RPMI8226 (cell line): Measurements from ENCODE around the gene HOXC9.
"Not testable (repeated sequence)": the region's sequence is repeated elsewhere in the genome, so short reads cannot be mapped to it uniquely, and the experiment has no call there.

Experiments used
- DNase-seq: peaks from one replicate; pipeline ENCODE4 v3.0.0-alpha.2; 2015

The HOXC9 gene

DNA sequence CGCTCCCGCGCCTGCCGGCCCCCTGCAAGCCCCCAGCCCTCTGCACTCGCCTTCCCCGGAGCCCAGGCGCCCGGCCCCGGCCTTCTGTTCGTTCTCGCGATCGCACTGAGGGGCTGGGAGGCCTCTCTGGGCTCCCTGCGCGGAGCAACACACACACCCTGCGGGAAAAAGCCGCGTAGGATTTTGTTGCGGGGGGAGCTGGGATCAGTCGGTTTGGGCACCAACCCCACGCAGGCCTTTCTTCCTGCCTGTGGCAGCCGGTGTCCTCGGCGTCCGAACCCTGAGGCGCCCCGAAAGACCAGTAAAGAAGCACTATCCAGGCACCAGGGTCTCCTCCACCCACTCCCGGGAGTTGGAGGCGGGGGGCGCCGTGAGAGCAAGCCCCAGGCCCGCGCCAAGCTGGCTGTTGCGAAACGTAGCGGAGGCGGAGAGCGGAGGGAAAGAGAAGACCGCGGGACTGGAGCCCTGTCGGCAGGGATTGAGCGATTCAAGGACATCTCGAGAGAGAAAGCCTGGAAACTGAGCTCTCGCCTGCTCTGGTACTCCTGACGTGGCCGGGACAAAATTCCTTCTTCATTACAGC lies 31.0 kb downstream of the HOXC9 start:
- no peak for DNase-seq

DNA sequence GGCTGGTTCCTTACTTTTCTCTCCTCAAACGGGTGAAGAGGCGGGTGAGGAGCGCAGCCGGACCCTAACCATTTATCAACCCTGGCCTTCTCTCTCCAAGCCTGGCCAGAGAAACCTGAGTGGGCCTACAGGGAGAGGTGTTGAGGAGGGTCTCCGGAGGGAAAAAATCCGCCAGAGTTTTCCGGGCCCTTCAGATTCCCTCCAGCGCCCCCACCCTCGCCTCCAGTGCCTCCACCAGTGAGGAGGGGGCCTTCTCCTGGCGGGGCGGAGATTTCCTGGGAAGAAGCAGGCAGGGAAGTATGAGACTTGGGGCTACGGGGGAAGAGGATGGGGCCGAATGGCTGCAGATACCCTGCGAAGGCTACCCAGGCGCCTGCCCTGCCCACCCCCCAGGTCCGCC lies 31.5 kb downstream of the HOXC9 start:
- DNase-seq: no peak

DNA sequence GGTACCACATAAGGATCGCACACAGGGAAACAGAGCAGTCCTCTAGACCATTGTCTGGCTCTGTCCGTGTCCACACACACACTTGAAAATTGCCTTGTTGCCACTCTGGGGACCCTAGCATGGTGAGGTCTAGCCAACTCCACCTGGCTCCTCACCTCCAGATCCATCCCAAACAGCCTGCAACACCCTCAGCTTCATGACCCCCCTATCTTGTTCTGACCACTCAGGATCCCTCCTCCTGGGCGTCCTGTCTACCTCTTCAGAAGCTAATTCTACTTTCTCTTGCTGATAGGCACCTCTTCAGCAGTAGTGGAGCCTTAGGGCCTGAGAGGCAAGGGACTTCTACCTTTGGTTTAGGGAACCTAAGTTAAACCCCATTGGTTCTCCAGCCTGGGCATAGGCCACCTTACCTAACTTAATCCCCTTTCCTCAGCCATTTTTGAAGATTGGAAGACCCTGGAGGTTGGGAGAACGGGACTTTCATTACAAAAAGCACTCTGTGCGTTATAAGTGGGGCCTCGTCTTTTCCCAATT lies 32.2 kb downstream of the HOXC9 start:
- no peak for DNase-seq

DNA sequence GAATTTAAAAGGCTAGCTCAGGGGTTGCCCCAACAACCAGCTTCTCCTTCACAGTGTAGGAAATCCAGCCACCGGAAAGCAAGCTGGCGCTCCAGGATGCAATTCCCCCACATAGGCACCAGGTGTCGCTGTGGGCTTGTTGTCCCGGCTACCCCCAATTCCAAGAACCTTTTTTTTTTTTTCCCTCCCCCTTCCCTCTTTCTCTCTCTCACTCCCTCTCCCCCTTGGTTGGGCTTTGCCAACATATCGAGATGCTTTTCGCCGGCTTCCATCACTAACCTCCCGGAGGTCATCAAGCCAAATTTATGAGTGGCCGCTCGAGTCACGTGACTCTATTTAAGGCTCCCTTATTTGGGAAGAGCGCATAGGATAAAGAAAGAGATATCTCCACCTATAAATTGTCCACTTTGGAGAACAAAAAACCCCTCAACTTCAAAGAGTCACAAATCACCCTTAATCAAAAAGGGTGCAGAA lies 32.7 kb downstream of the HOXC9 start, which contains the start of gene HOXC5:
Gene HOXC5, plus strand, starts transcription at position 424 of the 474 bp plus-strand sequence. CDS start 73 bp downstream, outside the sequence.
- peak; percentile 64 for DNase-seq

DNA sequence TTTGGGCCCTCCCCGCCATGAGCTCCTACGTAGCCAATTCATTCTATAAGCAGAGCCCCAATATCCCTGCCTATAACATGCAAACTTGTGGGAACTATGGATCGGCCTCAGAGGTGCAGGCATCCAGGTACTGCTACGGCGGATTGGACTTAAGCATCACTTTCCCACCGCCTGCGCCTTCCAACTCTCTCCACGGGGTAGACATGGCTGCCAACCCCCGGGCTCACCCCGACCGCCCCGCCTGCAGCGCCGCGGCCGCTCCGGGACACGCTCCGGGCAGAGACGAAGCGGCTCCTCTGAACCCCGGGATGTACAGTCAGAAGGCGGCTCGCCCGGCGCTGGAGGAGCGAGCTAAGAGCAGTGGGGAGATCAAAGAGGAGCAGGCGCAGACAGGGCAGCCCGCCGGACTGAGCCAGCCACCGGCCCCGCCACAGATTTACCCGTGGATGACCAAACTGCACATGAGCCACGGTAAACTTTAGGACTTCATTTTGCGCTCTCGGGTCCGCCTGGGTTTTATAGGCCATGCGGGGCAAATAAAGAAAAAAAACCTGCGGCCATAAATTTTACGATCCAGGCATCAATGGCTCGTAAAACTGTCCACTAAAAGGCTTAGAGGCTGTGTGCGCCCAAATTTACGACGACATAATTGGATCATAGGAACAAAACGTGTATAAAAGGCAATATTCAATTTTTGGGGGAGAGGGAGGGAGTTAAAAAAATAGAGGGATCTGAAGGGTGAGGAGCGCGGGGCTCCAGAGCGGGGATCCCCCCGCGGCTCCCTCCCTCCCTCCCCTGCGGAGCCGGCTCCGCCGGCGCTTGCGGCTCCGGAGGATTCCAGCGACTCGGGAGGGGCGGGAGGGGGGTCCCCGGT lies 33.4 kb downstream of the HOXC9 start:
- no peak for DNase-seq

GRCh38 chr12:54033980-54034784 lies 34.2 kb downstream of the HOXC9 start:
- DNase-seq: no peak

- no peak for DNase-seq
These were observed 34.9 kb downstream of the HOXC9 start for GRCh38 chr12:54034785-54035310.

DNA sequence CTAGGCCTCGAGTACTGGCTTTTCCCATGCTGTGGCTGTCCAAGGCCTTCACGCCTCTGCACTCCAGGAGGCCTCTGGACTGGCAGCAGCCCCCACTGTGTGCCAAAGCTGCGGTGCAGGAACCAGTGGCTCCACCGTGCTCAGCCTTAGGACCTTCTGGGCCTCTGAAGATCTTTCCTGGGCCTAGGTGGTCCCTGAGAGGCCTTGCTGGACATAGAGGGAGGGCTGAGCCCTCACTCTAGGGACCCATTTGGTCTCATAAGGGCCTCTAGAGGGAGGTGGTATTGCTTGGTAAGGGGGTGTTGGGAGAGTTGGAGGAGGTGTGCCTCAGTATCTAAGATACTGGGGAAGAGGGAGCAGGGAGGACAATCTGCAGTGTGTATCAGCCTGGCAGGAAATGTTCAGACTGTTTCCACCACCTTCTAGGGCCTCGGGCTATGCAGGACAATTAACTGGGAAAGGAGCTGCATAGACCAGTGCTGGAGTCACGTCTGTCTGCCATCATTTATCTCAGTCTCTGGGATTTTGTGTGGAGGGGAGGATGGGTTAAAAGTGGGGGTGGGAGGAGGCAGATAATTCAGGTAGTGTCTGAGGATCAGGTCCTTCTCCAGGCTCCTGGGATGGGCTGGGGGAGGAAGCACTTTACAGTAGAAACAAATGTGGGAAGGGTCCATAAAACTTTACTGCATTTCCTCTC lies 35.8 kb downstream of the HOXC9 start:
- DNase-seq: no peak

- DNase-seq: no peak
These were observed 36.8 kb downstream of the HOXC9 start for GRCh38 chr12:54036620-54037359.

DNA sequence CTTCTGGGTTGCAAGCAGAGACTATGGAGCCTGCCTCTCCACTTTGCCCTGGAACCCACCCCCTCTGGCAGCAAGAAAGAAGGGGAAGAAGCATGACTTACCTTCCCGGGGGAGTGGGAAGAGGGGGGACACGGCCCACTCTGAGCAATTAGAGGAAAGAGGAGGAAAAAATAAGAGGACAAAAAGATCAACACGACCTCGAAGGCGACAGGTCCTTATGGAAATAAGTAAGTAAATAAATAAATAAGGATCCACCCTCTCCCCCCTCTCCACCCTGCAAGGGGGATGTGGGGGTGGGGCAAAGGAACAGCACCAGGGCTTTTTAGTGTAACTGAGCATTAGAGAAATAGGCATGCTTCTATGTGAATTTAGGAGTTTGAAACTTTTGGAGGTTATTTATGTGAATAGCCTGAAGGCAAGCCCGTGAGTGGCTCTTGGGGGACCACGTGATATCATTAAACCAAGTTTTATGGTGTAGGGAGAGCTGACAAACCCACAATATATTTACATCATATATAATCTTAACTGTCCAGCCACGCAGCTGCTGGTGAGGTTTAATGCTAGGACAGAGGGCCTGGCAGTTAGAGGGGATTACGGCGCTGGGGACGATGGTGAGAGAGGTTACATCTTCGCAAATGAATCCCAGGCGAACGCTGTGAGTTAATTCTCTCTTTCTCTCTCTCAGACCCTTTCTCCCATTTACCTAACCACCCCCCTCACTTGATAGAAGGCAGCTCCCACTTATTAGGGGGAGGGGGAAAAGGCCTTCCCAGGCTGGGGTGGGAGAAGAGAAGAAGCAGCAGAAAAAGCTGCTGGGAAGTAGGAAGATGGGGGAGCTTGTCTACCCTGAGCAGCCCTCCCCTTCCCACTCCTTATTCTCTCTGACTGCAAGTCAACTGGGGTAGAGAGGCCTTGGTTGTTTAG lies 37.7 kb downstream of the HOXC9 start:
- DNase-seq: no peak

DNA sequence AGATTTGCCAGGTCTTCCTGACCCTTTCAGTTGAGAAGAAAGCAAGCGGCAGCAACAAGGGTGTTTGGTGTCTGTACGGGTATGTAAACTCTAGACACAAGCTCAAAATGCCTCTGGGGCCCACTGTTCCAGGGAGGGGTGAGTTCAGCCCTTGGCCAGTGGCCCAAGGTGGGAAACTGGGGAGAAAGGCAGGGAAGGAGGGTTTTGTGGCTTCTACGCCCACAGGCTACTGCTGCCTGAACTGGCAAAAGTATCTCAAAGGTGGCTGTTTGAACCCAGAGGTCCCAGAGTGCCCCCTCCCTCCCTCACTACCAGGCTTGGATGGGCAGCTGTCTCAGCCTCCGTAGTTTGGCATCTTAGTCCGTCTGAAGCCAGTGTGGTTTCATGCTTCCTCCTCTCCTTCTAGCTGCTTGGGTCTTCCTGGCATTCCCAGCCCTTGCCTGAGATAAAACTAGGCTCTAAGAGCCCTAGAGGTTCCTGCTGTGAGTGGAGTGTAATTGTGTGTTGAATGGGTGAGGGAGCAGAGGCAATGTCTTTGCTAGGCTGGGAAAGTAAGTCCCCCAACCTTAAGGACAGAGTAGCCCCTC lies 38.4 kb downstream of the HOXC9 start:
- DNase-seq: no peak

DNA sequence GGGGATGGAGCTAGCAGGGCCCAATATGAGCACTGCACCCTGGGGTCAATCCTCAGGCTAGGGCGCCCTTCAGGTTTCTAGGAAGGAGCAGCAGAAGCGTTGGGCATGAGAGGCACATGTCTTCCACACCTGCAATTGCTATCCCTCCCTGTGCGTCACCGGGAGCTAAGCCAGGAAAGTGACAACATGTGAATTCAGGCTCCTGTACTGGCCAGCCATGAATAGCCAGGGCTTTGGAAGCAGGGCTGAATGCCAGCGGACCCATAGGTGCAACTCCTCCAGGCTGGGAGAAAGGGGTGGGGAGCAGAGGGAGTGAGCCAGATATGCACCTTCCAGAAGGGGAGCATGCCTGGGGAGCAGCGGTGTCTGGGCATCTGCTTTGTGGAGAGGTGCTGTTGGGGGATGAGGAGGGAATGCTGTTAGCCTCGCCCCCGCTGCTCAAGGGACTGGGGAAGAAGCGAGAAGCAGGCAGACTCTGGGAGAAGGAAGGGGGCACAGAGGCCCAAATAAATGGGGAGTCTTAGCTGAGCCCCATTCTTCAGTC lies 39.0 kb downstream of the HOXC9 start:
- no peak for DNase-seq

DNA sequence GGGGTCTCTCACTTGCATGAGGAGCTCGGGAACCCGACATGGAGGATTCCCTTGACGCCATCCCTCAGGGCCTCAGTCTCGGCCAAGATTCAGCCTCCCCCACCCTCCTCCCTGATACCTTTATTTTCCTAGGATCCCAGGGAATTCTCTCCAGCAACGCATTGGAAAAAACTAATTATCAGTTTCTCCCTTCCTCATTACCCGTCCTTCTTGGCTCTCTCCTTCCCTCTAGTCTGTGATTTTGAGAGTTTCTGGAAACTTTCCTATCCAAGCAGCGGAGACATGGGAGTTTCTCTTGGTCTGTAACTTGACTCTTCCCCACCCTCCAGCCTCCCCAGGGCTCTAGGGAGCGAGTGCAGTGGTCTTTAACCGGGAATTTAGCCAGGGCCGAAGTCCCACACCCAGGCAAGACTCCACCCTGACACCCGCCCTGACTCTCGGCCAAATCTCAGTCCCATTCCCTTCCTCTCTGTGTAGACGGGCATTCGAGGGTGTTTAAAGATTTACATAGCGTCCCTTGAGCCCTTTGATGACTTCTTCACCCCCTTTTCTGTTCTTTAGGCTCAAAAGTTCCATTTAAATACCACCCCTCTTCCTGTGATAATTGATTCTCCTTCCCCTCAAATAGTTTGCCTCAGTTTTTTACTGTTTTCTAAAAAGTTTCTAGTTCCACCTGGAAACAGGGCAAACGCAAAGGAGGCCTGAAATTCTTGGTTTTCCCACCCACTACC lies 39.6 kb downstream of the HOXC9 start:
- DNase-seq: no peak

DNA sequence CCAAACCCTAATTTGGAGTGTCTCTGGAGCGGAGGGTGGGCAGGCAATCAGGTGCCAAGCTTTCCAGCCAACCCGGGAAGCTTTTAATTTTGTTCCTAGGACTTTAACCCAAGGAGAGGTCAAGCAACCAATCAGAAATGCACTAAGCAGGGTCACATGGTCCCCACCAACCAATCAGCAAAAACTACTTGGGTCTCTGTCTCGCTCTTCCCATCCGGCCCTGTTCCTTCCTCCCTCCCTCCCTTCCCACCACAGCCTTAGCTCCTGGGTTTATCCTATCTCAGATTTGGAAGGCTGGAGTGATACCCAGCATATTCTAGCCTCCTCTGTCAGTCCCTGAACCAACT lies 40.2 kb downstream of the HOXC9 start:
- no peak for DNase-seq

DNA sequence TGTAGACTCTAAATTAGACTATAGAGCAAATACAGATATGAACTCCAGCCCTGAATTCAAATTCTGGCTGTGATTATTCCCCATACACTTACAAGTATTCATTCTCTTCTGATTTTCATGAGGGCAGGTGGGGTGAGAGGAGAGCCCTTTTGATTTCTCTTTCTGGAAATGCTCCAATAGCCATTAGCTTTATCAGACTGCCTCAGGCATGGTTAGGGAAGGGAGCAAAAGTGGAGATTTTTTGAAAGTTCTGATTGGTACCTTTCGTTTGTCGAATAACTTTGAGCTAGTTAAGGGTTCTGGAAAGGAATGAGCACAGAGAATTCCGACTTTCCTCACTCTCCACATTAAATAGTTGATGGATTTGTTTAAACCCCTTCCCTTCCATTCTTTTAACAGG lies 40.7 kb downstream of the HOXC9 start:
- no peak for DNase-seq

GRCh38 chr12:54041097-54041690 lies 41.2 kb downstream of the HOXC9 start:
- DNase-seq: no peak

DNA sequence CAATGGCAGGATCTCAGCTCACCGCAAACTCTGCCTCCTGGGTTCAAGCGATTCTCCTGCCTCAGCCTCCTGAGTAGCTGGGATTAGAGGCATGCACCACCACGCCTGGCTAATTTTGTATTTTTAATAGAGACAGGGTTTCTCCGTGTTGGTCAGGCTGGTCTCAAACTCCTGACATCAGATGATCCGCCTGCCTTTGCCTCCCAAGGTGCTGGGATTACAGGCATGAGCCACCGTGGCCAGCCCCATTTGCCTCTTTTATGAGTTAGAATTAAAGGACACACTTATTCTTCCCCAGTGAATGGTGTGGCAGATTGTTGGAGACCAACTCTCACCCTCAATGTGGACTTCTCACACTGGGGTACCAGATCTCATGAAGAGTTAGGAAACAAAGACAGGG lies 42.1 kb downstream of the HOXC9 start:
- DNase-seq: not testable (repeated sequence)
